GM12875 (cell line): ENCODE measurements around the gene SLFN12L.
A peak's percentile ranks its signal among the peaks of the same experiment; 100 is the strongest.

Experiments
- H3K4me3 ChIP-seq: one replicate; pipeline ENCODE4 v1.5.1; 2011; ENCODE audit warnings: low read depth, low read length, control low read depth
- CTCF ChIP-seq: IDR thresholded peaks from 2 replicates; pipeline ENCODE4 v1.5.1; 2011; ENCODE audit warnings: low read depth, mild to moderate bottlenecking, control low read depth, inconsistent platforms, low read length, moderate library complexity, borderline replicate concordance; ENCODE audit not compliant: insufficient read depth

The SLFN12L gene

GRCh38 chr17:35432176-35433074 is 105.1 kb downstream of the SLFN12L start, which contains the start of gene SLFN12:
SLFN12 (minus strand) TSS chr17:35432500; CDS start chr17:35423028, 9,472 bp downstream.
- peak within 1 kb of the TSS; percentile 66 for H3K4me3 ChIP-seq
- no peak for TF ChIP-seq CTCF

GRCh38 chr17:35429702-35430101 is 107.8 kb downstream of the SLFN12L start:
- no peak for TF ChIP-seq CTCF
- no peak overlapping the region for H3K4me3 ChIP-seq

- TF ChIP-seq CTCF, result no peak
- no peak overlapping the region for H3K4me3 ChIP-seq
Measured at GRCh38 chr17:35428229-35428628, 109.2 kb downstream of the SLFN12L start.

- no peak overlapping the region for H3K4me3 ChIP-seq
- TF ChIP-seq CTCF, result no peak
Measured at GRCh38 chr17:35423761-35424160, 113.7 kb downstream of the SLFN12L start.
